Stimulated activated CD8-positive, alpha-beta memory T cell treated with anti-CD3 and anti-CD28 coated beads, Interleukin-12 subunit alpha, Interleukin-12 subunit beta, amount 100 ng/mL, for 4 hours (primary cell): ENCODE results near the gene CCDC86.

Source experiments
- DNase-seq: peaks from one replicate; pipeline ENCODE4 v3.0.0-alpha.2; 2020; ENCODE audit warnings: low read depth

The CCDC86 gene

DNA sequence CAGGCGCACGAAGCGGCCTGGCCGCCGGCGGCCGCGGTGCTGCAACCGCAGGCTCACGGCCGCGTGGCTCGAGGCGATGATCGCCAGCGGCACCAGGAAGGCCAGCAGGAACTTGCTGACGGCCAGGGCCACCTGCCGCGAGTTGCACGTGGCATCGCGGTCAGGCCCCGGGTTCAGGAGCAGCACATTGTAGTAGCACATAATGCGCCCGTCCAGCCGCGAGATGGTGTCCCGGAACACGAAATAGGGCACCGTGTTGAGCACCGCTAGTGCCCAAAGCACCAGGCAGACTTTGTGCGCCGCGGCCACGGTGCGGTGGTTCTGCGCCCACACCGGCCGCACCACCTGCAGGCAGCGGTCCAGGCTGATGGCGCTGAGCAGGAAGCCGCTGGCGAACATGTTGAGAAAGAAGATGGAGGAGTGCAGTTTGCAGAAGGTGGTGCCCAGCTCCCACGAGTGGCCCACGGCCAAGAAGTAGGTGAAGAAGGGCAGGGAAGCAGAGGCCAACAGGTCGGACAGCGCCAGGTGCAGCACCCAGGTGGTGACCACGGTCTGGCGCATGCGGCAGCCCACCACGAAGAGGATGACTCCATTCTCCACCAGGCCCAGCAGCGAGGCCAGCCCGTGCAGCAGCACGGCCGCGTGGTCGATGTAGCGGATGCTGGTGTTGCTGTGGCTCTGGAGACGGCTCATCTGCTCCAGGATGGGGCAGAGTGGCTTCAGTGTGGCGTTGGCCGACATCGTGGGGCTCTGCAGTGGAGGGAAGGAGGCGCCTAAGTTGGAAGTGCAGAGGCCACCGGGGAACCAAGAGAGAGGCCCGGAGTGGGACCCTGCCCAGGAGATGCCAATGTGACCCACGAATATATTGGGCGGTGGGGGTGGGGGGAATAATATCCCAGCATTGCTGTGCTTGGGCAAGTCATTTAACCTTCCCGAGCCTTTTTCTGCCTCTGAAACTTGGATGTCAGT is 11.4 kb downstream of the CCDC86 start:
- DNase-seq, result no peak

DNA sequence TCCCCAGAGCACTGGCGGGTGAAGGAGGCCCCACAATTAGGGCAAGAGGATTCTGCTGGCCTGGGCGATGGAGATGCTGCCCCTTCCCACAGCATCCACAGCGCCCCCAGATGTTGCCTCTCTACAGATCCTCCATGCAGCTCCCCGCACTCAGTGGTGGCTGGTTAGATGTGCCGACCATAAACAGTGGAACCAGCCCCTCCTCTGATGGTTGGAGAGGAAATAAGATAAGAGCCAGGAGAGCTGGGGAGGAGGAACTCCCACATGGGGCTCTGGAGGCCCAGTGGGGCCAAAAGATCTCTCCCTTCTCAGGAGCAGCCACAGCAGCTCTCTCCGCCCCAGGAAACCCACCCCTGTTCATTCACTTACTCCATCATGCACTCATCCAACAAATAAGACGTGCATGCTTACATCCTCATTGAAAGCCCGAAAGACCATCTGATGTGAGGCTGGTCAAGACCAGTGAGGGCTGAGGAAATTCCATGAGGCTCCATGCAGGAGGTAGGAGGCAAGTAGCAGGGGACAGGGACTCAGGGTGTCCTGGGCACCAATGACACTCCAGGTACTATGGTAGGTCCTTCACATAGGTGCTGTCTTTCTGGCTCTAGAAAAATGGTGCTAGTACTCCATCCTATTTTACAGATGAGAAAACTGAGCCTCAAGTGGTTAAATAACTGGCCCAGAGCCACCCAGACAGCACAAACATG is 12.4 kb downstream of the CCDC86 start:
- DNase-seq, result no peak

GRCh38 chr11:60854847-60855725 is 13.2 kb downstream of the CCDC86 start:
- no peak for DNase-seq

DNA sequence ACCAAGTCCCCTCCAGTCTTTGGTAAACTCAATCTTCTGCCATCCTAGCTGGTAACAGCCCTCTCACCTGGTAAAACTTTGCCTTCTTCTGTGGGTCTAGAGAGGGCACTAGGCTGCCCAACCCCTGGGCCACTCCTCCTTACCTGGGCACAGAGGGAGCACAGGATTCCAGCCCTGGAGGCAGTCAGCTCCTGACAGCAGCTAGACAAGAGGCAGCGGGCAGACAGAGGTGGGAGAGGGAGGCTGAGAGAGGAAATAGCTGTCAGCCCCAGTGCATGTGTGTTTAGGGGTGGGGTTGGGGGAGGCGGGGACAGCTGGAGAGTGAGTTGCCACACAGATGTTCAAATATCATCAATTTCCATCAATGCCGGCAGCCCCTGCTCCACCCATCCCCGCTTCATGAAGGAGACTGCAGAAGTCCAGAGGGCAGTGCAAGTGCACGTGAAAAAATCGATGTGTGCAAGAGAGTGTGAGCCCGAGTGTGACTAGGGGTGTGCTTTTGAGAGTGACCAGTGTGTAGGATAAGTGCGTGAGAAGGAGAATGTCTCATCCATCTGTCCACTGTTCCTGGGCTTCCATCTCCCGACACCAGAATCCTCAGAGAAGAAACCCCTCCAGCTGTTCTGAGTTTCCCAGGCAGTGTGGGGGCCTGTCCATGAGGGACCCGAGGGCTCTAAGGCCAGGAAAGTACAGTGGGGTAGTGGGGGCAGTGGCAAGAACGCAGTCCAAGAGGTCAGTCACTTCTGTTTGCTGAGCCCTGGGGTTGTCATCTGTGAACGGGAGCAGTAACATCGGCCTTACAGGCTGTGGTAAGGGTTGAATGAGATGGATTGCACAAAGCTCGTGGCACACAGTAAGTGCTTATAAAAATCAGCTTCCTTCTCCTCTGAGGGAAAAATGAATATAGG is 14.1 kb downstream of the CCDC86 start, which contains the start of gene PTGDR2:
Gene PTGDR2, minus strand, starts transcription at position 225 of the 908 bp plus-strand sequence. CDS start 2,228 bp downstream, outside the sequence.
- DNase-seq, result no peak

DNA sequence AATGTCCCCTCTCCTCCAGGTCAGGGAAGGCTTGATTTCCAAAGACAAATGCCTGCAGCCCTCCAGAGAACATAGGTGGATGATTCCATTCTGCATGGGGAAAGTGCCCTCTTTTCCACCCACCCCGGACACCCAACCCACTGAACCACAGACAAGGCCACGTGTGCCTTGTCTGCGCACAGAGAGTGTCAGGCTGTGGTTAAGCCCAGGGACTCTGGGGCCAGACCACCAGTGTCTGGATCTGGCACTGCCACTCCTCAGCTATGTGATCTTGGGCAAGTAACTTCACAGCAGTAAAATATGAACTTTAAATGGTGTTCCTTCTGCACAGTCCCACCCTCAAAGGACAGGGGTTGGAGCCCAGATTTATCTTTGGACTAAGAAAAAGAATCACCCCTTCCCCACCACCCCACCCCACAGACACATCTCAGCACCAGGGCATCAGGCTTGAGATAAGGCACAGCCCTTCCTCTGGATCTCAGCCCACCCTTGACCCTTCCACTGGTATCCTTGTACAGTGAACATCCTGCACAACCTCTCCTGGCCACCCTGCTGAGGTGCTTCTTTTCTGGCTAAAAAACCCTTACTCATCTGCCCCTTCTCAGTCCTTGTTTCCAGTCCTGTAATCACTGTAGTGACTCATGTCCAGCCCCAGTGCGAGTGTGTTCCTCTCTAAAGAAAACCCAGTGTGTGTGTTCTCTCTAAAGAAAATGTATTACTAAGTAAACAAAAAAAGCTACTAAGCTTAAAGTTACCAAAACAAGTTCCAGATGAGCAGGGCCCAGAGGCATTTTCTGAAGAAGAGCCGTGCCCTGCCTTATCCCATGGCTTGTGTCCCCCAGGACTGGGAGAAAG is 15.7 kb downstream of the CCDC86 start:
- DNase-seq, result no peak

DNA sequence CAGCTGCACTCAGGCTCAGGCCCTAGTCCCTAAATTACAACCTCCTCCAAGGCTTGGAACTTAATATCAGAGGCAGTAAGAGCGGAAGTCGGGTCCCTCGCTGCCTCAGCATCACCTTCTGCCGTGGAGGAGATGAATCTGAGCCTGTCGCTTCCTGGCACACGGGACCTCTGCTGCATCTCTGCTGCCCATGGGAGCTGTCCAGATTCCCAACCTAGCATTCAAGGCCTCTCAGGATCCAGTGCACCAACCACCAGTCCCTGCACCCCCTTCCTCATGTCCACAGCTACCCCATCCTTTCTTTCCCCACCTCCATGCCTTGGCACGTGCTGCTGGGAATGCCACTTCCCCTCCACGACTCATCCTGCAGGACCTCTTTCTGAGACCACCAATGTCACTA is 16.3 kb downstream of the CCDC86 start:
- DNase-seq, result no peak

DNA sequence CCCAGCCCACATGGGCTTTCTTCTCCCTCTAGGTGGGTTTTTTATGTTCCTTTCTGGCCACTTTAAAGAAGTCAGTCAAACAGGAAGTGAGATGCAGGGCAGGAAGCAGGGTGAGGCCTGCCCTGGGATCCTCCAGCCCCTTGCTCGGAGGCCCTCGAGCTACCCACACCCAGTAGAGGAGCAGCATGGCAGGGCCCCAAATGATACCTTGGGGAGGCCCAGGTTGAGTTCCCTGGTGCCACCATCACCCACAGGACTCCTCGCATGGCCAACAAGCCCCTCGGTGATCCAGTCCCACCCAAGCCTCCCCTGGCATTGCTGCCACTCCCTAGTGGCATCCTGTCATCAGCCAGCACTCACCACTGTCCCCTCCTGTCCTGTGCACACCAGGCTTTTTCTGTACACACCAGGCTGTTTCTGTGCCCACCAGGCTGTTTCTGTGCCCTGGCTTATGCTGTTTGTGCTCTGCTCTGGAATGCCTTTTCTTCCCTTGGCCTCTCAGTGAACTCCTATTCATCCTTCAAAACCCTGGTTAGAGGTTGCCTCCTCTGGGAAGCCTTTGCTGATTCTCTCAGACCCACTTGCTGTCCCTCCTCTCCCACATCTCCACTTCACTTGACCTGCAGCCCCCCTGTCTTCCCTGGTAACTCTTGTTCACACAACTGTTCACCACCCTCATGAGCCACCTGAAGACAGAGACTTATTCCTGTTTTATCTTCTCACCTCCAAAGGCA is 17.0 kb downstream of the CCDC86 start:
- DNase-seq, result no peak

DNA sequence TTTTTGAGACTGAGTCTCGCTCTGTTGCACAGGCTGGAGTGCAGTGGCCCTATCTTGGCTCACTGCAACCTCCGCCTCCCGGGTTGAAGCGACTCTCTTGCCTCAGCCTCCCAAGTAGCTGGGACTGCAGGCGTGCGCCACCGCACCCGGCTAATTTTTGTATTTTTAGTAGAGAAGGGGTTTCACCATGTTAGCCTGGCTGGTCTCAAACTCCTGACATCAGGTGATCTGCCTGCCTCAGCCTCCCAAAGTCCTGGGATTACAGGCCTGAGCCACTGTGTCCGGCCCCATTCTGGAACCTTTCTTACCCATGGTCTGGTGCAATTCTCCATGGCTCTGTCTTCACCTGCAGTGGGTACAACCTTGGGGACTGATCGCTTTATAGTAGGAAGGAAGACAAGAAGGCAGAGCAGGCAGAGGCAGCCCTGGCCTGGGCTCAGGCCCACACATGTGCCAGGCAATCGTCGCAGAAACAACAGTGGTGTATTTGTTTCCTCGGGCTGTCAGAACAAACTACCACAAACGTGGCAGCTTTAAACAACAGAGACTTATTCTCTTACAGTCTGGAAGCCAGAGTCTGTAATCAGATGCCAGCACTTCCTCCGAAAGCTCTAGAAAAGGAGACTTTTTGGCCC is 17.8 kb downstream of the CCDC86 start:
- no peak for DNase-seq

- DNase-seq, result no peak
These were observed 19.0 kb downstream of the CCDC86 start for GRCh38 chr11:60860943-60861342.

- DNase-seq, result no peak
These were observed 20.3 kb downstream of the CCDC86 start for GRCh38 chr11:60862171-60862570.

- no peak for DNase-seq
These were observed 21.9 kb downstream of the CCDC86 start for GRCh38 chr11:60863550-60864521.

DNA sequence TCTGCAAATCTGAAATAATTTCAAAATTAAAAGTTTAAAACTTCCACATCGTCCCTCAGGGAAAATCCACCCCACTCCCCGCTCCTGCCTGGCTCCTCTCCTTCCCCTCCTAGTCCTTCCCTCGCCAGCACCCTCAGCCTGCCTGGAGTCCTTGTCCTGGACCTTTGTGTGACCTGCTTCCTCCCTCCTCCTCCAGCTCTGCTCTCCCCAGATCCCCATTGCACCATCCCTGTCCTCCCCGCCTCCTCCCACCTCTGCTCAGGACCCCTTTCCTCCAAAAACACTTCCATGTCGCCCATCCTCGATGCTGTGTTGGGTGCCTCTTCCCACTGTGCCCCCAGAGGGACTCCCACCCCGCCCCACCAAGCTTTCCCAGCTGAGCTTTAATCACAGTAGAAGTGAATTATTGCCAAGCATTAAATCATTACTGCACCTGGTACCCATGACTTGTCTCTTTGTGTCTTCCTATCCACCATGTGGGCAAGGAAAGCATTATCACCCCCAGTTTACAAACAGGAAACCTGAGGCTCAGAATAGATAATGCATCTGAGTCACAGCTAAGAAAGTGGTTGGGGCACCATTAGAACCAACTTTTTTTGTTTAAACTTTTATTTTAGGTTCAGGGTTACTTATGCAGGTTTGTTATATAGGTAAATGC is 23.1 kb downstream of the CCDC86 start:
- no peak for DNase-seq

- DNase-seq, result no peak
These were observed 25.3 kb downstream of the CCDC86 start, which contains the start of gene ZP1 for GRCh38 chr11:60866911-60867870. Gene ZP1 (plus strand): TSS chr11:60867542. CDS start chr11:60867562, 20 bp downstream.

GRCh38 chr11:60867871-60868681 is 26.2 kb downstream of the CCDC86 start:
- DNase-seq, result no peak
